Astrocyte of the spinal cord (primary cell): ENCODE data around the gene PCBD2.

Source experiments
- DNase-seq: peaks from one replicate; pipeline ENCODE4 v3.0.0; 2011; ENCODE audit warnings: low read depth, low spot score
- H3K4me3 ChIP-seq: 2 replicates; pipeline ENCODE4 v1.5.1; 2011; ENCODE audit warnings: low read depth, mild to moderate bottlenecking, low read length, moderate library complexity
- CTCF ChIP-seq: IDR thresholded peaks from 2 replicates; pipeline ENCODE4 v1.5.1; 2012; ENCODE audit warnings: low read depth, mild to moderate bottlenecking, low read length, inconsistent platforms
- in situ Hi-C: cut with HindIII; loops from 2 replicates; pipeline ENCODE4 v1.10.0; 2017; ENCODE audit warnings: low sequenced_read_pairs

The PCBD2 gene

GRCh38 chr5:134889335-134889734 is 15.6 kb upstream of the PCBD2 start:
- DNase-seq, result no peak
- no peak for TF ChIP-seq CTCF
- H3K4me3 ChIP-seq, result no peak overlapping the region
- in situ Hi-C loops, result no loop called here

GRCh38 chr5:134891473-134891872 is 13.5 kb upstream of the PCBD2 start:
- no peak for TF ChIP-seq CTCF
- DNase-seq, result no peak
- in situ Hi-C loops, result no loop called here
- no peak overlapping the region for H3K4me3 ChIP-seq

GRCh38 chr5:134892282-134892681 is 12.6 kb upstream of the PCBD2 start:
- TF ChIP-seq CTCF, result no peak
- no peak for DNase-seq

DNA sequence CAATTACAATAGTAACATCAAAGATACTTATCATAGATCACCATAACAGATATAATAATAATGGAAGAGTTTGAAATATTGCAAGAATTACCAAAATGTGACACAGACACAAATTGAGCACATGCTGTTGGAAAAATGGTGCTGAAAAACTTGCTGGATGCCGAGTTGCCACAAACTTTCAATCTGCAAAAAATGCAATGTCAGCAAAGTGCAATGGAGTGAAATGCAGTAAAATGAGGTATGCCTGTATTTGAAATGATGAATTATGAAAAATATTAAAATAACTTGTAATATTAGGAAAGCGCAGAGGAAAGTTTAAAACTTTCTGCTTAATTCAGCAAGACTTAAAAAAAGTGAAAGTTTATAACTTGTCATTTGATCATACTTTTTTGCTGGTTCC is 12.0 kb upstream of the PCBD2 start:
- H3K4me3 ChIP-seq, result no peak overlapping the region
- DNase-seq, result no peak
- in situ Hi-C loops, result no loop called here
- TF ChIP-seq CTCF, result no peak

More at GRCh38 chr5:134892282-134892681, 12.6 kb upstream of the PCBD2 start:
- no peak overlapping the region for H3K4me3 ChIP-seq
- in situ Hi-C loops, result no loop called here

- H3K4me3 ChIP-seq, result no peak overlapping the region
- no peak for DNase-seq
- in situ Hi-C loops, result no loop called here
- TF ChIP-seq CTCF, result no peak
Measured at GRCh38 chr5:134893748-134894505, 11.0 kb upstream of the PCBD2 start.

DNA sequence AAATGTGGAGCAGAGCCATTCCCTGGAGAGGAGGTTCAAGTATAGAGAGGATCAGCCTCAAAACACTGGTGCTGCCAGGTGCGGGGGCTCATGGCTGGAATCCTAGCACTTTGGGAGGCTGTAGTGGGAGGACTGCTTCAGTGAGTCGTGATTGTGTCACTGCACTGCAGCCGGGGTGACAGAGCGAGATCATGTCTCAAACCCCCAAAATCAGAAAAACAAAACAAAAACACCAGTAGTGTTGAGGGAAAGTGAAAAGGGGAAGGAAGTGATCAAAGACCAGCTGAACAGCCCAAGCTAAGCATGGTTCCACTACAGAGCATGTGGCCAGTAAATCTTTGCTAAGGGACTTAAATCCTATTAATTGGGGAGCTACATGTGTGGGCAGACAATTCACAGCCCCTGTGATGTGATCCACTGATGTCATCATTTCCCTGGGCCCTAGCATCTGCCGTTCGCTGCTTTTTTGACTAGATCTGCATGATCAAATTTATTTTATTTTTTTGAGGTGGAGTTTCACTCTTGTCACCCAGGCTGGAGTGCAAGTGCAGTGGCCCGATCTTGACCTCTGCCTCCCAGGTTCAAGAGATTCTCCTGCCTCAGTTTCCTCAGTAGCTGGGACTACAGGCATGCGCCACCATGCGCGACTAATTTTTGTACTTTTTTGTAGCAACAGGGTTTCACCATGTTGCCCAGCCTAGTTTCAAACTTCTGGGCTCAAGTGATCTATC is 2.7 kb upstream of the PCBD2 start:
- in situ Hi-C loops, result no loop called here
- H3K4me3 ChIP-seq, result no peak overlapping the region
- DNase-seq, result no peak
- TF ChIP-seq CTCF, result no peak
